ENCODE results near the gene CYP4B1.
"Not testable (repeated sequence)": the region's sequence is repeated elsewhere in the genome, so short reads cannot be mapped to it uniquely, and the experiment has no call there.

Gene CYP4B1

GRCh38 chr1:46819335-46819734, 20.5 kb downstream of the CYP4B1 start:
- DNase-seq (ENCODE audit: low spot score) = no peak
- H3K27ac ChIP-seq = no peak overlapping the region
- ChIA-PET POLR2A (ENCODE audit: low non-redundant PET) (no interaction called here), CTCF (interaction anchor here (0.6 kb wide), 1 partner anchor 159 kb away, joined by 6 read pairs; no protein-coding TSS in a partner anchor)
- no peak for TF ChIP-seq CTCF (conservative IDR thresholded peaks at IDR 0.05; ENCODE audit: low read depth)

- no peak overlapping the region for H3K27ac ChIP-seq
- DNase-seq (ENCODE audit: low spot score) = no peak
- ChIA-PET CTCF (interaction anchor here (0.6 to 1.0 kb wide), 2 partner anchors 21 to 158 kb away, joined by 3 to 6 read pairs; no protein-coding TSS in a partner anchor), POLR2A (ENCODE audit: low non-redundant PET) (no interaction called here)
- no peak for TF ChIP-seq CTCF (conservative IDR thresholded peaks at IDR 0.05; ENCODE audit: low read depth)
These were observed 21.2 kb downstream of the CYP4B1 start for GRCh38 chr1:46820076-46820475.

GRCh38 chr1:46820560-46821060, 21.8 kb downstream of the CYP4B1 start:
- no peak for DNase-seq (ENCODE audit: low spot score)
- H3K27ac ChIP-seq = no peak overlapping the region
- CTCF ChIA-PET = interaction anchor here (1.0 kb wide), 1 partner anchor 21 kb away, joined by 3 read pairs; no protein-coding TSS in a partner anchor
- no peak for TF ChIP-seq CTCF (conservative IDR thresholded peaks at IDR 0.05; ENCODE audit: low read depth)
- POLR2A ChIA-PET (ENCODE audit: low non-redundant PET) = no interaction called here

GRCh38 chr1:46822248-46822826, 23.5 kb downstream of the CYP4B1 start:
- H3K27ac ChIP-seq = no peak overlapping the region
- no peak for TF ChIP-seq CTCF (conservative IDR thresholded peaks at IDR 0.05; ENCODE audit: low read depth)
- CTCF ChIA-PET = no interaction called here

GRCh38 chr1:46823151-46823550, 24.3 kb downstream of the CYP4B1 start:
- ChIA-PET POLR2A (ENCODE audit: low non-redundant PET) (no interaction called here), CTCF (no interaction called here)
- no peak for TF ChIP-seq CTCF (conservative IDR thresholded peaks at IDR 0.05; ENCODE audit: low read depth)

More at GRCh38 chr1:46822248-46822826, 23.5 kb downstream of the CYP4B1 start:
- POLR2A ChIA-PET (ENCODE audit: low non-redundant PET) = no interaction called here
- no peak for DNase-seq (ENCODE audit: low spot score)

GRCh38 chr1:46826892-46827291, 28.0 kb downstream of the CYP4B1 start:
- POLR2A ChIA-PET (ENCODE audit: low non-redundant PET); CTCF ChIA-PET; DNase-seq (ENCODE audit: low spot score); H3K27ac ChIP-seq: not testable (repeated sequence)

More at GRCh38 chr1:46823151-46823550, 24.3 kb downstream of the CYP4B1 start:
- H3K27ac ChIP-seq = no peak overlapping the region
- no peak for DNase-seq (ENCODE audit: low spot score)

GRCh38 chr1:46830665-46831322, 31.9 kb downstream of the CYP4B1 start:
- TF ChIP-seq CTCF (conservative IDR thresholded peaks at IDR 0.05; ENCODE audit: low read depth) = no peak
- no peak for DNase-seq (ENCODE audit: low spot score)
- POLR2A ChIA-PET (ENCODE audit: low non-redundant PET) = interaction anchor here (0.6 kb wide), 1 partner anchor 10 kb away, joined by 3 read pairs; no protein-coding TSS in a partner anchor
- no peak overlapping the region for H3K27ac ChIP-seq
- CTCF ChIA-PET = no interaction called here

- POLR2A ChIA-PET (ENCODE audit: low non-redundant PET); CTCF ChIA-PET; H3K27ac ChIP-seq; DNase-seq (ENCODE audit: low spot score): not testable (repeated sequence)
These were observed 36.6 kb downstream of the CYP4B1 start for GRCh38 chr1:46835469-46835868.

- H3K27ac ChIP-seq; CTCF ChIA-PET; POLR2A ChIA-PET (ENCODE audit: low non-redundant PET); DNase-seq (ENCODE audit: low spot score): not testable (repeated sequence)
These were observed 47.5 kb downstream of the CYP4B1 start for GRCh38 chr1:46846386-46846785.

GRCh38 chr1:46857660-46858065, 58.8 kb downstream of the CYP4B1 start:
- DNase-seq (ENCODE audit: low spot score) = not testable (repeated sequence)

More at GRCh38 chr1:46857660-46858065, 58.8 kb downstream of the CYP4B1 start:
- CTCF ChIA-PET; H3K27ac ChIP-seq; POLR2A ChIA-PET (ENCODE audit: low non-redundant PET): not testable (repeated sequence)

Measured in RWPE1 (cell line).